Right lobe of liver (tissue), 4 donors: ENCODE results near the gene ZNF652.

ENCODE experiments used
- CTCF ChIP-seq, 4 donors: fragments of 200-600 bp in 3 of 4; fragments of 450-650 bp in 1 of 4; IDR thresholded peaks; one replicate each; pipeline versions ENCODE4 v1.5.1 to v1.8.0; 2016 to 2022; ENCODE audit warnings: antibody characterized with exemption in 4 of 4, mild to moderate bottlenecking in 2 of 4
- POLR2A ChIP-seq: fragments of 450-650 bp; IDR thresholded peaks from one replicate; pipeline ENCODE4 v1.6.1; 2017; ENCODE audit warnings: antibody characterized with exemption, mild to moderate bottlenecking
- donor health status: DM: no; HTN: no; CAD: no.
- donor health status: DM: no; HTN: no; CAD: no.
- donor health status: DM: no; HTN: yes; CAD: no.

DNA sequence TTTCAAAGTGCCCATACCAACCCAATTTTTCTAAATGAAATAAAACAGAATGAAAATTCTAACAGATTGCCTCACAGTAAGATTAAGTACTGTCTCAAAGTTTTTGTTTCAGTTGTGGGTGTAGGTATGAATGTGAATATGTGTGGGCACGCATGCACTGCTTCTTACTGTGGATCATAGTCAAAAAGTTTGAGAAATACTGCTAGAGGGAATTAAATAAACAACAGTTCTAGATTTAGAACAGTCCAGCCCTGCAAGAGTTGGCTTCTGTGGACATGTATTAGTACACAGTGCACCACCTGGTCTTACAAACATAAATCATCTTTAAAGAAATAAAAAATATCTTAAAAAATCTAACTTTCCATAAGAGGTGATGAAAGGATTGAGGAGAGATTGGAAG is 8.4 kb downstream of the ZNF652 start:
- no peak for TF ChIP-seq CTCF (IDR thresholded peaks at IDR 0.05)
- no peak for TF ChIP-seq POLR2A
